ENCODE results near the gene GABBR2.

GABBR2 gene

GRCh38 chr9:98429613-98430012 is 279.1 kb downstream of the GABBR2 start:
- H2AFZ ChIP-seq, result no peak overlapping the region
- no peak overlapping the region for H3K4me2 ChIP-seq (ENCODE audit: low read length)
- H3K4me1 ChIP-seq, result no peaks in the 10 kb centered on the region
- H3K4me3 ChIP-seq (ENCODE audit: low read depth, low read length), result no peak overlapping the region
- no peaks in the 10 kb centered on the region for H3K9me3 ChIP-seq (ENCODE audit: control insufficient read depth, low read length)
- H3K36me3 ChIP-seq (ENCODE audit: control insufficient read depth, insufficient read depth, low read length), result no peaks in the 10 kb centered on the region
- TF ChIP-seq CTCF (IDR thresholded peaks at IDR 0.05), result no peak
- H3K27ac ChIP-seq, result no peak overlapping the region
- H3K27me3 ChIP-seq (ENCODE audit: control insufficient read depth, insufficient read depth, low read length), result no peaks in the 10 kb centered on the region
- no peak overlapping the region for H3K9ac ChIP-seq
- no peaks in the 10 kb centered on the region for H3K79me2 ChIP-seq

- Histone ChIP-seq H2AFZ (no peak overlapping the region), H3K4me3 (ENCODE audit: low read depth, low read length) (no peak overlapping the region), H3K27ac (no peak overlapping the region), H3K27me3 (ENCODE audit: control insufficient read depth, insufficient read depth, low read length) (no peaks in the 10 kb centered on the region), H3K4me1 (no peaks in the 10 kb centered on the region), H3K9me3 (ENCODE audit: control insufficient read depth, low read length) (no peaks in the 10 kb centered on the region), H3K36me3 (ENCODE audit: control insufficient read depth, insufficient read depth, low read length) (no peaks in the 10 kb centered on the region), H3K4me2 (ENCODE audit: low read length) (no peak overlapping the region), H3K79me2 (no peaks in the 10 kb centered on the region), H3K9ac (no peak overlapping the region)
- TF ChIP-seq CTCF (IDR thresholded peaks at IDR 0.05), result no peak
Observed at GRCh38 chr9:98428454-98428853, 280.3 kb downstream of the GABBR2 start.

- Histone ChIP-seq H3K27ac (no peak overlapping the region), H3K36me3 (ENCODE audit: control insufficient read depth, insufficient read depth, low read length) (no peaks in the 10 kb centered on the region), H3K9ac (no peak overlapping the region), H3K4me3 (ENCODE audit: low read depth, low read length) (no peak overlapping the region), H3K4me1 (no peaks in the 10 kb centered on the region), H3K79me2 (no peaks in the 10 kb centered on the region), H3K9me3 (ENCODE audit: control insufficient read depth, low read length) (no peaks in the 10 kb centered on the region), H2AFZ (no peak overlapping the region), H3K4me2 (ENCODE audit: low read length) (no peak overlapping the region), H3K27me3 (ENCODE audit: control insufficient read depth, insufficient read depth, low read length) (no peaks in the 10 kb centered on the region)
- TF ChIP-seq CTCF (IDR thresholded peaks at IDR 0.05), result no peak
Observed at GRCh38 chr9:98427491-98427890, 281.2 kb downstream of the GABBR2 start.

GRCh38 chr9:98425079-98425478 is 283.7 kb downstream of the GABBR2 start:
- Histone ChIP-seq H3K27me3 (ENCODE audit: control insufficient read depth, insufficient read depth, low read length) (no peaks in the 10 kb centered on the region), H3K4me1 (no peaks in the 10 kb centered on the region), H3K4me3 (ENCODE audit: low read depth, low read length) (no peak overlapping the region), H3K27ac (no peak overlapping the region), H3K9ac (no peak overlapping the region), H3K4me2 (ENCODE audit: low read length) (no peak overlapping the region), H3K9me3 (ENCODE audit: control insufficient read depth, low read length) (no peaks in the 10 kb centered on the region), H2AFZ (no peak overlapping the region), H3K36me3 (ENCODE audit: control insufficient read depth, insufficient read depth, low read length) (no peaks in the 10 kb centered on the region), H3K79me2 (no peaks in the 10 kb centered on the region)
- TF ChIP-seq CTCF (IDR thresholded peaks at IDR 0.05), result no peak

DNA sequence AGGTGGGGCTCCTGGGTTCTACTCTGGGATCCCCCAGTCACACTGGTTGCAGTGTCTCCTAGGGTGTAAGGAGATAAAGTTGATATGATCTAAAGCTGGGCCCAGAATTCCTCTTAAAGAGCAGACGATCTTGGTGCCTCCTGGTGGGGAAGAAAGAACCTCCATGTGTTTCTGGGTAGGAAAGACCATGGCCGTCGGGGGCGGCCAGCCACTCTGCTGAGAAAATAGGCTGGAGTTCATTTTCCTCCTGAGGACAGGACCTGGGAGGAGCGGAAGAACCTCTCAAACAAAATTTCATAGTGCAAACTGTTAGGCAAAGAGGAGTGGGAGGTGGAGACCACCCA is 289.5 kb downstream of the GABBR2 start:
- H3K4me3 ChIP-seq (ENCODE audit: low read depth, low read length), result no peak overlapping the region
- no peaks in the 10 kb centered on the region for H3K36me3 ChIP-seq (ENCODE audit: control insufficient read depth, insufficient read depth, low read length)
- no peak overlapping the region for H3K9ac ChIP-seq
- no peaks in the 10 kb centered on the region for H3K27me3 ChIP-seq (ENCODE audit: control insufficient read depth, insufficient read depth, low read length)
- H3K27ac ChIP-seq, result no peak overlapping the region
- H3K4me1 ChIP-seq, result no peaks in the 10 kb centered on the region
- no peak overlapping the region for H2AFZ ChIP-seq
- no peak for TF ChIP-seq CTCF (IDR thresholded peaks at IDR 0.05)
- H3K9me3 ChIP-seq (ENCODE audit: control insufficient read depth, low read length), result no peaks in the 10 kb centered on the region
- H3K4me2 ChIP-seq (ENCODE audit: low read length), result no peak overlapping the region
- H3K79me2 ChIP-seq, result no peaks in the 10 kb centered on the region
